ENCODE data around the gene TRNP1.
A peak's percentile ranks its signal among the peaks of the same experiment; 100 is the strongest.
"Not testable (repeated sequence)": the region's sequence is repeated elsewhere in the genome, so short reads cannot be mapped to it uniquely, and the experiment has no call there.

Gene TRNP1

GRCh38 chr1:26976621-26977510 is 16.6 kb upstream of the TRNP1 start:
- DNase-seq: no peak

GRCh38 chr1:26978901-26979300 is 14.6 kb upstream of the TRNP1 start:
- DNase-seq: no peak

- DNase-seq: no peak
These were observed 12.2 kb upstream of the TRNP1 start for GRCh38 chr1:26981146-26981846.

GRCh38 chr1:26983863-26984262 is 9.6 kb upstream of the TRNP1 start:
- no peak for DNase-seq

- DNase-seq: no peak
These were observed 9.2 kb upstream of the TRNP1 start for GRCh38 chr1:26984291-26984690.

GRCh38 chr1:26986658-26987057 is 6.8 kb upstream of the TRNP1 start:
- DNase-seq: no peak

GRCh38 chr1:26989403-26990109 is 3.9 kb upstream of the TRNP1 start:
- not testable (repeated sequence) for DNase-seq

GRCh38 chr1:26991310-26992116 is 2.0 kb upstream of the TRNP1 start:
- no peak for DNase-seq

- DNase-seq: peak; percentile 25
These were observed 711 bp downstream of the TRNP1 start for GRCh38 chr1:26994020-26994786.

GRCh38 chr1:26994787-26995517 is 1.5 kb downstream of the TRNP1 start:
- DNase-seq: no peak

- DNase-seq: no peak
These were observed 2.5 kb downstream of the TRNP1 start for GRCh38 chr1:26996024-26996423.

GRCh38 chr1:26996665-26997064 is 3.2 kb downstream of the TRNP1 start:
- no peak for DNase-seq

- no peak for DNase-seq
These were observed 5.2 kb downstream of the TRNP1 start for GRCh38 chr1:26998429-26999300.

- DNase-seq: no peak
These were observed 6.0 kb downstream of the TRNP1 start for GRCh38 chr1:26999440-26999987.

- no peak for DNase-seq
These were observed 6.8 kb downstream of the TRNP1 start for GRCh38 chr1:27000090-27000816.

- DNase-seq: no peak
These were observed 7.4 kb downstream of the TRNP1 start for GRCh38 chr1:27000817-27001460.

GRCh38 chr1:27001570-27002360 is 8.3 kb downstream of the TRNP1 start:
- peak; percentile 32 for DNase-seq

Data from CD4-positive, alpha-beta T cell treated with Interleukin-10 for 1 hour (primary cell).